Testis (tissue), 2 donors: Measurements from ENCODE around the gene PAFAH2.

ENCODE experiments used
- CTCF ChIP-seq, 3 experiments: fragments of 450-650 bp in 2 of 3; fragments of 200-600 bp in 1 of 3; sonication (generic) in 1 of 3; IDR thresholded peaks; one replicate each; pipeline ENCODE4 v1.5.1; 2016 to 2019; ENCODE audit warnings: antibody characterized with exemption in 3 of 3, mild to moderate bottlenecking in 2 of 3, moderate library complexity in 1 of 3
- POLR2A ChIP-seq: fragments of 450-650 bp; IDR thresholded peaks from one replicate; pipeline ENCODE4 v1.6.1; 2017; ENCODE audit warnings: antibody characterized with exemption, mild to moderate bottlenecking, moderate library complexity

- TF ChIP-seq CTCF (IDR thresholded peaks at IDR 0.05) = no peak
- no peak for TF ChIP-seq POLR2A
These were observed 36.8 kb upstream of the PAFAH2 start for GRCh38 chr1:26034504-26035202.
